HFF-Myc (cell line): ENCODE data around the gene AFAP1.
A peak's percentile ranks its signal among the peaks of the same experiment; 100 is the strongest.

ENCODE experiments used
- DNase-seq: peaks from one replicate; pipeline ENCODE4 v3.0.0-alpha.2; 2011; ENCODE audit warnings: low read depth; ENCODE audit errors: extremely low read depth
- H3K4me3 ChIP-seq: replicated peaks from 2 replicates; pipeline ENCODE4 v1.5.1; 2011; ENCODE audit warnings: low read depth, mild to moderate bottlenecking, control low read depth, low read length
- CTCF ChIP-seq: IDR thresholded peaks from 2 replicates; pipeline ENCODE4 v1.5.1; 2012; ENCODE audit warnings: mild to moderate bottlenecking, low read depth, low read length, control low read depth; ENCODE audit errors: missing control alignments

The AFAP1 gene

GRCh38 chr4:7861440-7861881 lies 78.2 kb downstream of the AFAP1 start:
- DNase-seq: peak; percentile 63
- no peak for TF ChIP-seq CTCF
- 0 out of 2 replicates have a peak overlapping the region, but pooled peaks have one; percentile 5 for H3K4me3 ChIP-seq

GRCh38 chr4:7860600-7861163 lies 79.0 kb downstream of the AFAP1 start:
- no peak for TF ChIP-seq CTCF
- DNase-seq: no peak
- H3K4me3 ChIP-seq: no peak overlapping the region

GRCh38 chr4:7859326-7859725 lies 80.3 kb downstream of the AFAP1 start:
- no peak for DNase-seq
- H3K4me3 ChIP-seq: no peak overlapping the region
- no peak for TF ChIP-seq CTCF

GRCh38 chr4:7858498-7858897 lies 81.2 kb downstream of the AFAP1 start:
- TF ChIP-seq CTCF: no peak

GRCh38 chr4:7857993-7858392 lies 81.7 kb downstream of the AFAP1 start:
- no peak for DNase-seq
- H3K4me3 ChIP-seq: no peak overlapping the region
- no peak for TF ChIP-seq CTCF

More at GRCh38 chr4:7858498-7858897, 81.2 kb downstream of the AFAP1 start:
- no peak overlapping the region for H3K4me3 ChIP-seq
- DNase-seq: no peak

- DNase-seq: peak; percentile 72
- no peak for TF ChIP-seq CTCF
- H3K4me3 ChIP-seq: no peak overlapping the region; the same call in 1 of the 2 replicates
Measured at GRCh38 chr4:7857238-7857701, 82.4 kb downstream of the AFAP1 start.

- H3K4me3 ChIP-seq: no peak overlapping the region
- no peak for TF ChIP-seq CTCF
- no peak for DNase-seq
Measured at GRCh38 chr4:7855731-7856130, 83.9 kb downstream of the AFAP1 start.
